Measurements from ENCODE around the gene ALDH1B1.

ALDH1B1 gene

GRCh38 chr9:38415856-38416255 is 23.4 kb downstream of the ALDH1B1 start:
- H3K4me1 Mint-ChIP-seq = no peaks in the 10 kb centered on the region
- H3K27ac Mint-ChIP-seq = no peak overlapping the region
- H3K9me3 Mint-ChIP-seq = no peaks in the 10 kb centered on the region
- DNase-seq = no peak
- no peak overlapping the region for H3K4me3 Mint-ChIP-seq
- H3K27me3 Mint-ChIP-seq = peaks cover 17% of the 10 kb centered on the region
- no peak for ATAC-seq

DNA sequence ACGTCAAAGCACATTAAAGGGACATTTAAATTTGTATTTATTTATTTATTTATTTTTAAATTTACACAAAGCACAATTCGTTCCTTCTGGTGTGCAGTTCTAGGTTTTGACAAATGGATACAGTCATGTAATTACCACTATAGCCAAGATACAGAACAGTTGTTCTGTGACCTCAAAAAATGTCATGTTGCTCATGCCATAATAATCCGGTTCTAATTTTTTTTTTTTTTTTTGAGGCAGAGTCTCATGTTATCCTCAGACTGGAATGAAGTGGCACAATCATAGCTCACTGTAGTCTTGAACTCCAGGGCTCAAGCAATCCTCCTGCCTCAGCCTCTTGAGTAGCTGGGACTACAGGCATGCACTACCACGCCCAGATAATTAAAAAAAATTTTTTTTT is 24.0 kb downstream of the ALDH1B1 start:
- H3K4me1 Mint-ChIP-seq = no peaks in the 10 kb centered on the region
- H3K27ac Mint-ChIP-seq = no peak overlapping the region
- peaks cover 19% of the 10 kb centered on the region for H3K27me3 Mint-ChIP-seq
- ATAC-seq = no peak
- H3K9me3 Mint-ChIP-seq = no peaks in the 10 kb centered on the region
- no peak overlapping the region for H3K4me3 Mint-ChIP-seq
- no peak for DNase-seq

- ATAC-seq = peak; percentile 67
Measured at GRCh38 chr9:38417003-38417945, 24.8 kb downstream of the ALDH1B1 start.

DNA sequence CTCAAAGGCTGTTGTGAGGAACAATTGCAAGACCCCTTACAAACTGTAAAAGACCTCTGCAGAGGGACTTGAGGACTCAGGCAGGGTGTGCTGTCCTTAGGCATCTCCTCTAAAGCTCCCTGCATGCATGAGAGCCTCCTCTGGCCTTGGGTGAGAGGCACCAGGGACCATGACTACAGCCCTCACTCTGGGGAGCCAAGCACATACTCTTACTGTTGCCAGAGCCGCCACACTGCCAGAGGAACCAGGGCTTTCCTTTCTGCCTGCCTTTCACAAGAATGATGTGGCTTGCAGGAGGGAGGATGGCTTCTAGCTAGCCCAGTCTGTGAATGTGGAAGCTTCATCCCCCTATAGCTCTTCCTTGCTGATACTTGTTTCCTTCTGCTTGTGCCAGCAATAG is 25.9 kb downstream of the ALDH1B1 start:
- H3K27ac Mint-ChIP-seq = no peak overlapping the region
- H3K9me3 Mint-ChIP-seq = no peaks in the 10 kb centered on the region
- peaks cover 2% of the 10 kb centered on the region for H3K4me1 Mint-ChIP-seq
- H3K27me3 Mint-ChIP-seq = peaks cover 24% of the 10 kb centered on the region
- ATAC-seq = no peak
- H3K4me3 Mint-ChIP-seq = no peak overlapping the region
- no peak for DNase-seq

More at GRCh38 chr9:38417003-38417945, 24.8 kb downstream of the ALDH1B1 start:
- H3K4me3 Mint-ChIP-seq = no peak overlapping the region
- no peaks in the 10 kb centered on the region for H3K4me1 Mint-ChIP-seq
- DNase-seq = peak; percentile 38 to 43
- no peak overlapping the region for H3K27ac Mint-ChIP-seq
- H3K9me3 Mint-ChIP-seq = no peaks in the 10 kb centered on the region
- H3K27me3 Mint-ChIP-seq = peaks cover 19% of the 10 kb centered on the region

GRCh38 chr9:38419181-38419580 is 26.7 kb downstream of the ALDH1B1 start:
- H3K4me1 Mint-ChIP-seq = peaks cover 5% of the 10 kb centered on the region
- DNase-seq (no peak), ATAC-seq (no peak)
- H3K27ac Mint-ChIP-seq = no peak overlapping the region
- no peak overlapping the region for H3K4me3 Mint-ChIP-seq
- H3K27me3 Mint-ChIP-seq = peaks cover 29% of the 10 kb centered on the region
- no peaks in the 10 kb centered on the region for H3K9me3 Mint-ChIP-seq

GRCh38 chr9:38421498-38422211 is 29.2 kb downstream of the ALDH1B1 start:
- no peak for DNase-seq
- peaks cover 9% of the 10 kb centered on the region for H3K4me1 Mint-ChIP-seq
- no peak for ATAC-seq
- no peak overlapping the region for H3K27ac Mint-ChIP-seq
- H3K9me3 Mint-ChIP-seq = no peaks in the 10 kb centered on the region
- H3K4me3 Mint-ChIP-seq = no peak overlapping the region
- H3K27me3 Mint-ChIP-seq = peaks cover 46% of the 10 kb centered on the region

- Mint-ChIP-seq H3K27me3 (peaks cover 55% of the 10 kb centered on the region), H3K27ac (no peak overlapping the region), H3K4me1 (peaks cover 9% of the 10 kb centered on the region), H3K9me3 (no peaks in the 10 kb centered on the region), H3K4me3 (no peak overlapping the region)
- no peak for DNase-seq
- ATAC-seq = no peak
Measured at GRCh38 chr9:38422555-38423260, 30.2 kb downstream of the ALDH1B1 start.

DNA sequence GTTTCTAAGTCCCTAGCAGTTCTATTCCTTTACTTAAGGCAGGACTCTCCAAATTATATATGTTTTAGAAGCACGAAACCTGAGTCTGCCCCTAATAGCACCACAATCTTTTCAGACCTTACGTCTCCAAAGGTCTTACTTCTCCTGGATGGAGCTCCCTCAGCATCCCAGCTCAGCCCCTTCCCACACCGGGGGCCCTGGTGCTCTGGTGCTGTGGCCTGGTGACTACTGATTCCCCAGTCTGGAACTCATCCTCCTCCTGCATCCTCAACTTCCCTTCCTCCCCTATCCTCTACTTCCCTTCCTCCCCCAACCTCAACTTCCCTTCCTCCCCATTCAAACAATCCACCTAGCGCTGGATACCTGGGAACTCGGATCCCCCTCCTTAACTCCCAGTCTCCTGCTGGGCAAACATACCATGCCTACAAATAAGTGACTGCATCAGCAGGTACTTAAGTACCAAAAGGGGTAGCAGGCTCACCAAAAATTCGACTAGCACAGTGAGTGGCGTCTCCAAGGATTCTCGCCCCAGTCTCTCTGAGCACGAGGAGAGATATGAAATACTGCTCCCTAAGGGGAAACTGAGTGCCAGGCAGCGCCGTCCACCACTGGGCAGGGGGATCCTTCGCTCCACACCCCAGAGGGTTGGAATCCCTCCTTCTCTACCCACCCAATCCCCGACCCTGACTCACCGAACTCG is 30.9 kb downstream of the ALDH1B1 start:
- no peaks in the 10 kb centered on the region for H3K9me3 Mint-ChIP-seq
- peak overlapping the region; percentile 9 to 56 for H3K4me3 Mint-ChIP-seq
- no peak overlapping the region for H3K27ac Mint-ChIP-seq
- peaks cover 9% of the 10 kb centered on the region for H3K4me1 Mint-ChIP-seq
- peaks cover 62% of the 10 kb centered on the region for H3K27me3 Mint-ChIP-seq
- DNase-seq = no peak
- ATAC-seq = no peak

GRCh38 chr9:38423973-38424843 is 31.7 kb downstream of the ALDH1B1 start, which contains the start of gene IGFBPL1:
TSS of gene IGFBPL1 (minus strand) at chr9:38424454. CDS start at chr9:38424424, 30 bp downstream.
- Mint-ChIP-seq H3K4me1 (peaks cover 9% of the 10 kb centered on the region), H3K27me3 (peaks cover 62% of the 10 kb centered on the region), H3K9me3 (no peaks in the 10 kb centered on the region), H3K4me3 (peak within 1 kb of the TSS; percentile 9 to 56), H3K27ac (no peak within 1 kb of the TSS)
- ATAC-seq = peak; percentile 60
- peak in 1 of 2 donors; percentile 13 for DNase-seq

DNA sequence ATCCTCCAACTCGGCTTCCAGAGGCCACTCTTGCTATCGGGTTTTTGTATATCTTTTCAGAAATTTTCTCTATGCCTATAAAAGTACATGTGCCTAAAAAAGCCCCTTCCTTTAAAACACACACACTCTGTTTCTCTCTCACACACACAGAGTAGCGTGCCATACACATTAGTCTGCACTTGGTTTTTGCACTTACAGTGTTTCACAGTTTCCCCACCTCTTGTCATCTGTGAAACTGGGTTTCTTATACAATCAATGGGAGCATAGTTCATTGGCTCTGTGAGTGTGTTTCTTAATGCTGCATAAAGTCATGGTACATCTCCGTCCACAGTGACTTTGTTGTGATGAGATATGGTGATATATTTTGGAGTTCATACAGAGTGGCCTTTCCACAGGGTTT is 32.4 kb downstream of the ALDH1B1 start:
- H3K9me3 Mint-ChIP-seq = no peaks in the 10 kb centered on the region
- H3K4me3 Mint-ChIP-seq = no peak overlapping the region

GRCh38 chr9:38428062-38428461 is 35.6 kb downstream of the ALDH1B1 start:
- H3K4me3 Mint-ChIP-seq = no peak overlapping the region
- H3K27me3 Mint-ChIP-seq = peaks cover 48% of the 10 kb centered on the region
- ATAC-seq = no peak
- DNase-seq = no peak
- peaks cover 9% of the 10 kb centered on the region for H3K4me1 Mint-ChIP-seq
- H3K9me3 Mint-ChIP-seq = no peaks in the 10 kb centered on the region
- no peak overlapping the region for H3K27ac Mint-ChIP-seq

More for the DNA sequence above, 32.4 kb downstream of the ALDH1B1 start:
- H3K27ac Mint-ChIP-seq = no peak overlapping the region
- peaks cover 9% of the 10 kb centered on the region for H3K4me1 Mint-ChIP-seq
- DNase-seq (no peak), ATAC-seq (no peak)
- H3K27me3 Mint-ChIP-seq = peaks cover 62% of the 10 kb centered on the region

DNA sequence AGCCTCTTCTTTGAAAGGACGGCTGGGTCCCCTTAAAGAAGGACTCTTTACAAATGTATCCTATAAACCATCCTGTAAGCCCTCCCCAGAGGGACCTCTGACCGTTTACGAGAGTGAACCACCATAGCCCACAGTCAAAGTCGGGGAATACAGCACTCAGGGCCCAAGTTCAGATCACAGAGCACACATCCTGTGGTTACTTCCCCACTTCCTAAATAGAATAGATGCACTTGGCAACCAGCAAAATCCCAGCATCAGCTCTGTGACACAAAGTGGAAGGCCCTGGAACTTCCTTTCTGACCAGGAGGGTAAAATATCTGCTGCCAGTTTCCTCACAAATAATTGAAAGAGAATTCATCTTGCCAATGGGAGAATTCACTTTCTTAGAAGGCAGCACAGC is 38.6 kb downstream of the ALDH1B1 start:
- peaks cover 26% of the 10 kb centered on the region for H3K27me3 Mint-ChIP-seq
- H3K9me3 Mint-ChIP-seq = no peaks in the 10 kb centered on the region
- DNase-seq (no peak), ATAC-seq (no peak)
- no peak overlapping the region for H3K4me3 Mint-ChIP-seq
- no peaks in the 10 kb centered on the region for H3K4me1 Mint-ChIP-seq
- H3K27ac Mint-ChIP-seq = no peak overlapping the region

DNA sequence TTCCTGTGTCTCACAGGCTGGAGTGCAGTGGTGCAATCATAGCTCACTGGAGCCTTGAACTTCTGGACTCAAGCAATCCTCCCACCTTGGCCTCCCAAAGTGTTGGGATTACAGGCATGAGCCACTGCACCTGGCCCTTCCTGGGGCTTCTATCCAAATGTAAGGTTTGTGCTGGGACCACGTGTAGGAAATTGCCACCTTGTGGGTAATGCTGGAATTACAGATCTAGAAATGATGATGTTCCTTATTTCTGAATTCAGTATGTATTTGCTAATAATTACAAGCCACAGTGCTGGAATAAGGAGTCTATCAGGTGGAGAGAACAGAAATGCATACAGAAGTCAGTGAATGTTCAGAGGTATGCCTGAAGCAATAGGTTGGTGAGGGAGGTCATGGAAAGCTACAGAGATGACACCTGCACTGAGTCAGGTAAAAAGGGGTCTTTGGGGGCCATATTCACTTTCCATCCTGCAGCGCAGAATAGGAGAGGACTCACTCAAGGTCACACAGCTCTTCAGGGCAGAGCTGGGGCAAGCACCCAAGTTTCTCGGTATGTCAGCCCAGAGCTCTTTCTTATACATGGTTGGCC is 40.5 kb downstream of the ALDH1B1 start:
- Mint-ChIP-seq H3K27me3 (peaks cover 11% of the 10 kb centered on the region), H3K9me3 (no peaks in the 10 kb centered on the region), H3K27ac (no peak overlapping the region), H3K4me3 (no peak overlapping the region), H3K4me1 (no peaks in the 10 kb centered on the region)
- no peak for DNase-seq
- ATAC-seq = no peak

- DNase-seq (no peak), ATAC-seq (no peak)
- no peak overlapping the region for H3K4me3 Mint-ChIP-seq
- H3K9me3 Mint-ChIP-seq = no peaks in the 10 kb centered on the region
- H3K4me1 Mint-ChIP-seq = no peaks in the 10 kb centered on the region
- H3K27me3 Mint-ChIP-seq = peaks cover 13% of the 10 kb centered on the region
- H3K27ac Mint-ChIP-seq = no peak overlapping the region
Measured at GRCh38 chr9:38434365-38434764, 41.9 kb downstream of the ALDH1B1 start.
